OCI-LY7 (cell line): Measurements from ENCODE around the gene ZMYND8. TPM values are rescaled to one million over a fixed set of nuclear protein-coding genes. Genes with fewer than 3 reads are reported as not detected.

Experiments used
- BruUV-seq: library from RNA; stranded (reverse); fragments of 400-500 nt; replicated peaks from 2 replicates; lab custom pipeline; 2021; lab: Mats Ljungman, UMichigan
- CTCF ChIA-PET: fragments of 300-600 bp; sonication (Branson Sonifier 250); formaldehyde crosslinking; loops from one replicate; lab custom pipeline; 2022; ENCODE audit warnings: antibody characterized with exemption; ENCODE audit not compliant: unreplicated experiment; lab: Charles Lee
- POLR2A ChIA-PET: fragments of 300-600 bp; sonication (Branson Sonifier 250); formaldehyde crosslinking; loops from one replicate; lab custom pipeline; 2022; ENCODE audit warnings: antibody characterized with exemption; lab: Charles Lee
- DNase-seq: peaks from one replicate; pipeline ENCODE4 v3.0.0-alpha.2; 2015; ENCODE audit warnings: low spot score
- H2AFZ ChIP-seq: fragments of 200-600 bp; sonication (generic), shearing (Covaris generic); 2 replicates; pipeline ENCODE4 v1.6.1; 2014; ENCODE audit warnings: mild to moderate bottlenecking, antibody characterized with exemption, low read length, moderate library complexity
- H3K27ac ChIP-seq: fragments of 200-600 bp; sonication (generic); 2 replicates; pipeline ENCODE4 v1.5.1; 2014; ENCODE audit warnings: mixed run types, low read depth, mild to moderate bottlenecking, moderate library complexity, low read length, inconsistent platforms; ENCODE audit not compliant: poor library complexity, severe bottlenecking
- H3K36me3 ChIP-seq: fragments of 200-600 bp; sonication (generic); 2 replicates; pipeline ENCODE4 v1.6.1; 2014; ENCODE audit warnings: mild to moderate bottlenecking, antibody characterized with exemption, low read length, moderate library complexity, mixed read lengths; ENCODE audit not compliant: insufficient read depth
- H3K4me1 ChIP-seq: fragments of 200-600 bp; sonication (generic); 2 replicates; pipeline ENCODE4 v1.5.1; 2014; ENCODE audit warnings: mild to moderate bottlenecking, low read length; ENCODE audit not compliant: insufficient read depth, poor library complexity, severe bottlenecking
- H3K4me2 ChIP-seq: fragments of 200-600 bp; sonication (generic); 2 replicates; pipeline ENCODE4 v1.6.1; 2014; ENCODE audit warnings: mild to moderate bottlenecking, low read length
- H3K4me3 ChIP-seq: fragments of 200-600 bp; sonication (generic); 2 replicates; pipeline ENCODE4 v1.5.1; 2014; ENCODE audit warnings: mild to moderate bottlenecking, low read depth, low read length; ENCODE audit not compliant: poor library complexity, severe bottlenecking
- H3K79me2 ChIP-seq: fragments of 200-600 bp; sonication (generic); 2 replicates; pipeline ENCODE4 v1.6.1; 2016; ENCODE audit warnings: low read depth, mild to moderate bottlenecking, low read length, moderate library complexity, mixed read lengths; ENCODE audit not compliant: insufficient read depth
- H3K9me2 ChIP-seq: fragments of 200-600 bp; sonication (generic); 2 replicates; pipeline ENCODE4 v1.6.1; 2016; ENCODE audit warnings: mild to moderate bottlenecking, low read length, mixed read lengths; ENCODE audit not compliant: insufficient read depth
- H3K9me3 ChIP-seq: fragments of 200-600 bp; sonication (generic); 2 replicates; pipeline ENCODE4 v1.6.1; 2014; ENCODE audit warnings: mild to moderate bottlenecking, mixed run types, low read length, mixed read lengths
- H4K20me1 ChIP-seq: fragments of 200-600 bp; sonication (generic); 2 replicates; pipeline ENCODE4 v1.6.1; 2014; ENCODE audit warnings: mild to moderate bottlenecking, antibody characterized with exemption, low read length, moderate library complexity, mixed read lengths; ENCODE audit not compliant: insufficient read depth
- CTCF ChIP-seq: fragments of 200-600 bp; sonication (generic); conservative IDR thresholded peaks from 2 replicates; pipeline ENCODE4 v1.5.1; 2014; ENCODE audit warnings: mild to moderate bottlenecking, antibody characterized with exemption, low read length, moderate library complexity, mixed read lengths
- EZH2phosphoT487 ChIP-seq: fragments of 200-600 bp; sonication (generic); IDR thresholded peaks from 2 replicates; pipeline ENCODE4 v1.6.1; 2018; ENCODE audit warnings: low read depth, borderline replicate concordance, mild to moderate bottlenecking, mixed run types, antibody characterized with exemption, low read length, moderate library complexity, mixed read lengths
- intact Hi-C: fragments of 100-400 bp; cut with micrococcal nuclease; formaldehyde crosslinking; loops from one replicate; pipeline ENCODE4 v1.10.0; 2022; ENCODE audit not compliant: unreplicated experiment
- total RNA-seq, 2 experiments: library from RNA; depleted of rRNA in 1 of 2; stranded (reverse); fragments of >200 nt in 1 of 2; shearing (Covaris generic) in 1 of 2; gene quantifications; 2 replicates each; pipeline ENCODE4 v1.2.3, GENCODE V29; 2014 to 2022

ZMYND8 gene
- total RNA-seq, 2 experiments from 2014 or later = 30.4 to 69.1 TPM

GRCh38 chr20:47249913-47250312 lies 106.6 kb downstream of the ZMYND8 start:
- peaks cover 99% of the 10 kb centered on the region for H3K36me3 ChIP-seq
- ChIA-PET CTCF (no interaction called here), POLR2A (no interaction called here)
- H3K4me1 ChIP-seq = peaks cover 6% of the 10 kb centered on the region
- H3K27ac ChIP-seq = no peak overlapping the region
- H3K4me3 ChIP-seq = no peak overlapping the region
- no peak for DNase-seq
- H3K4me2 ChIP-seq = no peak overlapping the region
- H3K9me2 ChIP-seq = no peaks in the 10 kb centered on the region
- intact Hi-C loops = no loop called here
- TF ChIP-seq CTCF (no peak), EZH2phosphoT487 (no peak)
- no peaks in the 10 kb centered on the region for H3K79me2 ChIP-seq
- H2AFZ ChIP-seq = no peak overlapping the region
- no peaks in the 10 kb centered on the region for H4K20me1 ChIP-seq
- no peaks in the 10 kb centered on the region for H3K9me3 ChIP-seq
- BruUV-seq = no TSS peak

- no peaks in the 10 kb centered on the region for H4K20me1 ChIP-seq
- H3K4me1 ChIP-seq = peaks cover 6% of the 10 kb centered on the region
- CTCF ChIA-PET = no interaction called here
- no peaks in the 10 kb centered on the region for H3K79me2 ChIP-seq
- no peaks in the 10 kb centered on the region for H3K9me3 ChIP-seq
- H3K27ac ChIP-seq = no peak overlapping the region
- TF ChIP-seq CTCF (no peak), EZH2phosphoT487 (no peak)
- no peaks in the 10 kb centered on the region for H3K9me2 ChIP-seq
- no peak overlapping the region for H3K4me3 ChIP-seq
- H3K36me3 ChIP-seq = peaks cover 98% of the 10 kb centered on the region
- DNase-seq = no peak
- no TSS peak for BruUV-seq
- no peak overlapping the region for H3K4me2 ChIP-seq
- POLR2A ChIA-PET = interaction anchor here (0.7 kb wide), 1 partner anchor 30 kb away, joined by 4 read pairs; no protein-coding TSS in a partner anchor
- no peak overlapping the region for H2AFZ ChIP-seq
- intact Hi-C loops = no loop called here
Measured at GRCh38 chr20:47248448-47248966, 108.0 kb downstream of the ZMYND8 start.

- Histone ChIP-seq H3K36me3 (peaks cover 98% of the 10 kb centered on the region), H2AFZ (no peak overlapping the region), H3K4me2 (no peak overlapping the region), H3K9me2 (no peaks in the 10 kb centered on the region), H4K20me1 (no peaks in the 10 kb centered on the region), H3K4me1 (peaks cover 6% of the 10 kb centered on the region), H3K79me2 (no peaks in the 10 kb centered on the region), H3K9me3 (no peaks in the 10 kb centered on the region), H3K4me3 (no peak overlapping the region), H3K27ac (no peak overlapping the region)
- ChIA-PET CTCF (no interaction called here), POLR2A (no interaction called here)
- TF ChIP-seq CTCF = no peak
- no peak for TF ChIP-seq EZH2phosphoT487
- DNase-seq = no peak
- intact Hi-C loops = no loop called here
- no TSS peak for BruUV-seq
Measured at GRCh38 chr20:47247972-47248371, 108.5 kb downstream of the ZMYND8 start.
